K562 (cell line): ENCODE data around the gene HSD17B2.

Source experiments
- CTCF ChIP-seq, 3 experiments: IDR thresholded peaks in 2 of 3; conservative IDR thresholded peaks in 1 of 3; 2 replicates each; pipeline ENCODE4 v1.5.1; 2011 to 2012; ENCODE audit warnings: low read length in 3 of 3, mild to moderate bottlenecking in 3 of 3, control low read depth in 2 of 3, improper control_type of control experiment in 1 of 3, inconsistent platforms in 1 of 3, low read depth in 1 of 3, mixed read lengths in 1 of 3, moderate library complexity in 1 of 3; ENCODE audit not compliant: insufficient read depth in 2 of 3
- E2F6 ChIP-seq, 2 experiments: IDR thresholded peaks; 2 replicates each; pipeline ENCODE4 v1.6.1; 2011; ENCODE audit warnings: borderline replicate concordance in 1 of 2, control low read depth in 1 of 2, low read depth in 1 of 2, low read length in 1 of 2, mild to moderate bottlenecking in 1 of 2, mixed read lengths in 1 of 2, moderate library complexity in 1 of 2; ENCODE audit not compliant: insufficient read depth in 1 of 2, insufficient read length in 1 of 2, poor library complexity in 1 of 2, severe bottlenecking in 1 of 2; ENCODE audit errors: extremely low read depth in 1 of 2
- JUN ChIP-seq, 2 experiments: sonication (generic) in 1 of 2; formaldehyde crosslinking in 1 of 2; IDR thresholded peaks; 2 replicates each; pipeline versions ENCODE4 v1.6.1 to v1.8.0; 2012 to 2022; ENCODE audit warnings: borderline replicate concordance in 2 of 2, mild to moderate bottlenecking in 2 of 2, improper control_type of control experiment in 1 of 2, low read depth in 1 of 2, low read length in 1 of 2, missing genetic modification reagents in 1 of 2
- MYNN ChIP-seq, 2 experiments: sonication (generic); formaldehyde crosslinking in 1 of 2; IDR thresholded peaks; 2 replicates each; pipeline versions ENCODE4 v1.5.0 to v1.6.1; 2016 to 2020; ENCODE audit warnings: antibody characterized with exemption in 1 of 2, missing genetic modification reagents in 1 of 2
- SMARCA5 ChIP-seq: fragments of 450-650 bp; IDR thresholded peaks from 2 replicates; pipeline ENCODE4 v1.6.1; 2016
- ZNF174 ChIP-seq: fragments of 250-450 bp; sonication (Bioruptor Pico); IDR thresholded peaks from 2 replicates; pipeline ENCODE4 v1.4.0; 2020; ENCODE audit warnings: mild to moderate bottlenecking
- ZNF354B ChIP-seq: fragments of 250-450 bp; sonication (Bioruptor Pico); IDR thresholded peaks from 2 replicates; pipeline ENCODE4 v1.4.0; 2020
- TF ChIP-seq, protein P1 (sequence below): fragments of 250-450 bp; sonication (Bioruptor Pico); IDR thresholded peaks from 2 replicates; pipeline ENCODE4 v1.4.0; 2020; ENCODE audit warnings: mild to moderate bottlenecking

GRCh38 chr16:82043680-82044584, 8.9 kb downstream of the HSD17B2 start:
- TF ChIP-seq, protein P1, sequence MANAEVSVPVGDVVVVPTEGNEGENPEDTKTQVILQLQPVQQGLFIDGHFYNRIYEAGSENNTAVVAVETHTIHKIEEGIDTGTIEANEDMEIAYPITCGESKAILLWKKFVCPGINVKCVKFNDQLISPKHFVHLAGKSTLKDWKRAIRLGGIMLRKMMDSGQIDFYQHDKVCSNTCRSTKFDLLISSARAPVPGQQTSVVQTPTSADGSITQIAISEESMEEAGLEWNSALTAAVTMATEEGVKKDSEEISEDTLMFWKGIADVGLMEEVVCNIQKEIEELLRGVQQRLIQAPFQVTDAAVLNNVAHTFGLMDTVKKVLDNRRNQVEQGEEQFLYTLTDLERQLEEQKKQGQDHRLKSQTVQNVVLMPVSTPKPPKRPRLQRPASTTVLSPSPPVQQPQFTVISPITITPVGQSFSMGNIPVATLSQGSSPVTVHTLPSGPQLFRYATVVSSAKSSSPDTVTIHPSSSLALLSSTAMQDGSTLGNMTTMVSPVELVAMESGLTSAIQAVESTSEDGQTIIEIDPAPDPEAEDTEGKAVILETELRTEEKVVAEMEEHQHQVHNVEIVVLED: no peak
- TF ChIP-seq JUN (IDR thresholded peaks at IDR 0.05; ENCODE audit: borderline replicate concordance, low read depth, low read length) (no peak), JUN (CRISPR knock-in tag; IDR thresholded peaks at IDR 0.05; ENCODE audit: borderline replicate concordance) (no peak), SMARCA5 (no peak), ZNF174 (CRISPR knock-in tag) (no peak), ZNF354B (CRISPR knock-in tag) (no peak), E2F6 (IDR thresholded peaks at IDR 0.05; ENCODE audit: borderline replicate concordance in 1 of 2, extremely low read depth in 1 of 2, insufficient read depth in 1 of 2, insufficient read length in 1 of 2, low read depth in 1 of 2, low read length in 1 of 2, poor library complexity in 1 of 2, severe bottlenecking in 1 of 2) (no peak), MYNN (IDR thresholded peaks at IDR 0.05) (no peak), MYNN (CRISPR knock-in tag; IDR thresholded peaks at IDR 0.05) (no peak), CTCF (IDR thresholded peaks at IDR 0.05 in 2 of 3, conservative IDR thresholded peaks at IDR 0.05 in 1 of 3; ENCODE audit: insufficient read depth in 2 of 3, low read depth in 1 of 3, low read length in 3 of 3) (no peak)
